Activated naive CD4-positive, alpha-beta T cell treated with anti-CD3 and anti-CD28 coated beads, Interleukin-2, amount 50 U/mL, for 72 hours (primary cell): Measurements from ENCODE around the gene UBE3D. TPM values are rescaled to one million over a fixed set of nuclear protein-coding genes. Genes with fewer than 3 reads are reported as not detected.

ENCODE experiments used
- total RNA-seq, 2 donors: library from RNA; stranded (reverse); gene quantifications; one replicate each; pipeline ENCODE4 v1.2.3, GENCODE V29; 2022

Gene UBE3D
- total RNA-seq, 2 donors from 2014 or later, result 6.0 to 10.3 TPM

Other genes with a start within 250 kb of the UBE3D start
- 1 to 10 TPM; 7.4 to 9.5 TPM for gene DOP1A, start 1.8 kb upstream of the UBE3D start, total RNA-seq
- gene PGM3, start 127.4 kb upstream of the UBE3D start, total RNA-seq, result 10 to 100 TPM; 24.4 to 25.0 TPM
- gene RWDD2A, start 127.5 kb upstream of the UBE3D start, total RNA-seq, result 1 to 10 TPM in 1 of 2 donors, under 1 TPM in 1; 0.77 to 2.3 TPM